AG04450 (cell line): ENCODE data around the gene OXSR1. TPM values are rescaled to one million over a fixed set of nuclear protein-coding genes. Genes with fewer than 3 reads are reported as not detected.
"Not testable (repeated sequence)": the region's sequence is repeated elsewhere in the genome, so short reads cannot be mapped to it uniquely, and the experiment has no call there.

Source experiments
- CTCF ChIA-PET: fragments of 300-600, 350-600 bp; formaldehyde crosslinking; extraction: SDS; loops from one replicate; lab custom pipeline; 2022; ENCODE audit warnings: antibody characterized with exemption, inconsistent platforms; lab: Charles Lee
- POLR2A ChIA-PET: fragments of 350-600 bp; formaldehyde crosslinking; extraction: SDS; loops from one replicate; lab custom pipeline; 2021; ENCODE audit warnings: antibody characterized with exemption, inconsistent platforms; lab: Yijun Ruan, JAX
- DNase-seq: peaks from one replicate; pipeline ENCODE4 v3.0.0-alpha.2; 2011; ENCODE audit warnings: low read depth, low spot score
- H3K27ac ChIP-seq: one replicate; pipeline ENCODE4 v1.5.1; 2012; ENCODE audit warnings: low read depth, low read length, control low read depth
- H3K27me3 ChIP-seq: one replicate; pipeline ENCODE4 v1.6.0; 2012; ENCODE audit warnings: low read length; ENCODE audit not compliant: control insufficient read depth, insufficient read depth
- H3K4me3 ChIP-seq: 2 replicates; pipeline ENCODE4 v1.5.1; 2011; ENCODE audit warnings: mild to moderate bottlenecking, low read depth, low read length, control low read depth
- H3K9me3 ChIP-seq: 2 replicates; pipeline ENCODE4 v1.5.1; 2012; ENCODE audit warnings: low read length; ENCODE audit not compliant: control insufficient read depth, insufficient read depth
- polyA plus RNA-seq: library from polyadenylated mRNA; depleted of rRNA; stranded (reverse); fragments of >200 nt; gene quantifications from 2 replicates; pipeline ENCODE4 v1.2.3, GENCODE V29; 2011
- TF ChIP-seq, protein P1 (sequence below): IDR thresholded peaks from 2 replicates; pipeline ENCODE4 v1.5.1; 2011; ENCODE audit warnings: low read depth, low read length, control low read depth, inconsistent platforms

OXSR1 gene
- polyA plus RNA-seq, 1 experiment: 42.3 TPM

DNA sequence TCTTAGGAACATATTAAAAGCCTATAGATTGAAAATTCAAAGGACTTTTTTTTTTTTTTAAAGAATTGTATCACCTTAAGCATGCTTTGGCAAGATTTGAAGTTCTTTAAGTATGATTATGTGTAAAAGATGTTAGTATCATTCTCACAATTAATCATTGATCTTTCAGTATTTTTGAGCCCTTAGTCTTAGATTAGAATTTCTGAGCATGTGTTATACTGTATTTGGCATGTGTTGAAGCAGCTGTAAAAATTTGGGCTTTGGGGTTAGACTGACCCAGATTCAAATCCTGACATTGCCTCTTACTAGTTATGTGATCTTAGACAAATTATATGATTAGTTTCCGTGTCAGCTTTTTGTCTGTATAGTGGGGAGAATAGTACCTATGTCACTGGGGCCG is 6.3 kb downstream of the OXSR1 start:
- Histone ChIP-seq H3K27me3 (no peaks in the 10 kb centered on the region), H3K9me3 (no peaks in the 10 kb centered on the region), H3K27ac (no peak overlapping the region), H3K4me3 (no peak overlapping the region)
- TF ChIP-seq, protein P1, sequence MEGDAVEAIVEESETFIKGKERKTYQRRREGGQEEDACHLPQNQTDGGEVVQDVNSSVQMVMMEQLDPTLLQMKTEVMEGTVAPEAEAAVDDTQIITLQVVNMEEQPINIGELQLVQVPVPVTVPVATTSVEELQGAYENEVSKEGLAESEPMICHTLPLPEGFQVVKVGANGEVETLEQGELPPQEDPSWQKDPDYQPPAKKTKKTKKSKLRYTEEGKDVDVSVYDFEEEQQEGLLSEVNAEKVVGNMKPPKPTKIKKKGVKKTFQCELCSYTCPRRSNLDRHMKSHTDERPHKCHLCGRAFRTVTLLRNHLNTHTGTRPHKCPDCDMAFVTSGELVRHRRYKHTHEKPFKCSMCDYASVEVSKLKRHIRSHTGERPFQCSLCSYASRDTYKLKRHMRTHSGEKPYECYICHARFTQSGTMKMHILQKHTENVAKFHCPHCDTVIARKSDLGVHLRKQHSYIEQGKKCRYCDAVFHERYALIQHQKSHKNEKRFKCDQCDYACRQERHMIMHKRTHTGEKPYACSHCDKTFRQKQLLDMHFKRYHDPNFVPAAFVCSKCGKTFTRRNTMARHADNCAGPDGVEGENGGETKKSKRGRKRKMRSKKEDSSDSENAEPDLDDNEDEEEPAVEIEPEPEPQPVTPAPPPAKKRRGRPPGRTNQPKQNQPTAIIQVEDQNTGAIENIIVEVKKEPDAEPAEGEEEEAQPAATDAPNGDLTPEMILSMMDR: no peak
- POLR2A ChIA-PET: no interaction called here
- no peak for DNase-seq
- CTCF ChIA-PET: no interaction called here

DNA sequence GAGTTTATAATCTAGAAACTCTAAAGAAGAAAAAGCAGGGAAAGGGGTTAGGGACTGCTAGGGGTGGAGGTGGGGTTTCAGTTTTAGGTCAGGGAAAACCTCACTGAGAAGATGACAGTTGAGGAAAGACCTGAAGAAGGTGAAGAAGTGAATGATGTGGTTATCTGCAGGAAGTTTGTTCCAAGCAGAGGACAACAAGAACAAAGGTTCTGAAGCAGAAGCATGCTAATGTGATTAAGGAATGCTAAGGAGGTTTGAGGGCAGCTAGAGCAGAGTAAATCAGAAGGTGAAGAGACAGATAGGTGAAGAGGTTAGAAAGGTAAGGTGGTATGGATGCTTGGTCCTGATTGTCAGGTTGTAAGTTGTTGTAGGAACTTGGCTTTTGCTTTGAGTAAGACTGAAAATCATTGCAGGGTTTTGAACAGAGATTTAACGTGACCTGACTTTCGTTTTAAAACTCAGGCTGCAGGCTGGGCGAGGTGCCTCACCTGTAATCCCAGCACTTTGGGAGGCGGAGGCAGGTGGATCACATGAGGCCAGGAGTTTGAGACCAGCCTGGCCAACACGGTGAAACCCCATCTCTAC is 8.6 kb downstream of the OXSR1 start:
- Histone ChIP-seq H3K27ac (peak overlapping the region; percentile 4), H3K27me3 (no peaks in the 10 kb centered on the region), H3K9me3 (no peaks in the 10 kb centered on the region), H3K4me3 (no peak overlapping the region)
- DNase-seq: no peak
- TF ChIP-seq, protein P1: no peak
- ChIA-PET CTCF (no interaction called here), POLR2A (no interaction called here)

DNA sequence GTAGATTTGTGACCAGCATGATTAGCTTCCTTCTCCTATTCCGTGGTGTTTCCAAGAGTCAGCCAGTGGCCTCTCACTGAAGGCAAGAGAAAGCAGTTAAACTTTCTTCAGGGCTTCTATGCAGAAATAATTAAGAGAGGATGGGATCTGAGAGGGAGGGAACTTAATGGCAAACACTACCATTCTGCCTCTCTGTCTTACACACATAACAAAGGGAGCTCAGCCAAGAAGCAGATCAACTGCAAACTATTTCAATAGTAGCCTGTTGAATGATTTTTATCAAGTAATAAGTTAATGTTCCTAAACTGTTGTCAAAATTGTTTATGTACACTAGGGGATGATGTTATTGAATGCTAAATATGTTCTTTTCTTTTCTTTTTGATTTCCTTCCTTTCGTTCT is 11.8 kb downstream of the OXSR1 start:
- no peak for DNase-seq
- ChIA-PET CTCF (no interaction called here), POLR2A (interaction anchor here (0.8 kb wide), 1 partner anchor 12 kb away, joined by 3 read pairs; no protein-coding TSS in a partner anchor)
- no peak overlapping the region for H3K27ac ChIP-seq
- no peak overlapping the region for H3K4me3 ChIP-seq
- TF ChIP-seq, protein P1: no peak
- no peaks in the 10 kb centered on the region for H3K9me3 ChIP-seq
- H3K27me3 ChIP-seq: no peaks in the 10 kb centered on the region

DNA sequence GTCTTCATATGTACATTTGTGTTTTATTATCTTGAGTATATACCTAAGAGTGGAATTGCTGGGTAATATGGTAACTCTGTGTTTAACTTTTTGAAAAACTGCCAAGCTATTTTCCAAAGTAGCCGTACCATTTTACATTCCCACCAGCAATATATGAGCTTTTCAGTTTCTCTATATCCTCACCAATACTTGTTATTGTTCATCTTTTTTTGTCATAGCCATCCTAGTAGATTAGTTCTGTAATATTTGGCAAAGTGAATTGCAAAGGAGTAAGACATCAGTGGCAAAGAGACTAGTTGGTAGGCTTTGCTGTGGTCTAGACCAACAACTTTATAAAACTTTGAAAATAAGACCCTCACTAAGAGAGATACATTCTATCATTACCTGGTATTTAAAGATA is 21.4 kb downstream of the OXSR1 start:
- POLR2A ChIA-PET: no interaction called here
- Histone ChIP-seq H3K27ac (no peak overlapping the region), H3K27me3 (no peaks in the 10 kb centered on the region), H3K9me3 (no peaks in the 10 kb centered on the region), H3K4me3 (no peak overlapping the region)
- DNase-seq: no peak
- TF ChIP-seq, protein P1: no peak
- CTCF ChIA-PET: interaction anchor here (1.0 kb wide), 1 partner anchor 310 kb away, joined by 3 read pairs; the partner anchor contains the start of gene EXOG

DNA sequence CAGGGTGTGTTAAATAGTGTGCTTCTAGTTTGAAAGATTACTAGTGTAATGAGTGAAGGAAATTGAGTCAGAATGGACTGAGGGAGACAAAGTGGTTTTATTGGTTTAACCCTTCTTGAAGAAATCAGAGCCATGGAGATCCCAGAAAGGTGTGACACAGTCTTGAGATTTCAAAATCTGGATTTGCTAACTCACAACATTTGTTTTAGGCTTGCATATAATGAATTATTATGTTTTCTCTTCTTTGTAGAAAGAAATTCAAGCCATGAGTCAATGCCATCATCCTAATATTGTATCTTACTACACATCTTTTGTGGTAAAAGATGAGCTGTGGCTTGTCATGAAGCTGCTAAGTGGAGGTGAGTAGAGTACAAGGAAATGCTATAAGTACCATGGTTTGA is 25.1 kb downstream of the OXSR1 start:
- no peaks in the 10 kb centered on the region for H3K27me3 ChIP-seq
- H3K9me3 ChIP-seq: no peaks in the 10 kb centered on the region
- ChIA-PET CTCF (no interaction called here), POLR2A (no interaction called here)
- no peak overlapping the region for H3K27ac ChIP-seq
- no peak overlapping the region for H3K4me3 ChIP-seq
- no peak for DNase-seq
- TF ChIP-seq, protein P1: no peak

DNA sequence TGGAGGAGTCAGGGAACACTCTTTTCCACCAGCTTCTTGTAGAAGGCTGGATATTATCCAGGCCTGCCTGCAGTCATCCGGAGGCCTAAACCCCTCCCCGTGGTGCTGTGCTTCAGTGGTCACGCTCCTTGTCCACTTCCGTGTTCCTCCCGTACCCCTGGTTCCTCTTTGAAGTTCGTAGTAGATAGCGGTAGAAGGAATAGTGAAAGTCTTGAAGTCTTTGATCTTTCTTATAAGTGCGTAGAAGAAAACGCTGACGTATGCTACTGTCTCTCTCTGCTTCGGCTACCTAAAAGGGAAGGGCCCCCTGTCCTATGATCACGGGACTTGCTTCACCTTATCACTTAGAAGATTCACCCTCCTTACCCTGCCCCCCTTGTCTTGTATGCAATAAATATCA is 37.6 kb downstream of the OXSR1 start:
- POLR2A ChIA-PET, H3K4me3 ChIP-seq, H3K27ac ChIP-seq, DNase-seq, CTCF ChIA-PET, H3K27me3 ChIP-seq, H3K9me3 ChIP-seq: not testable (repeated sequence)
